Dermis microvascular lymphatic vessel endothelial cell (primary cell): ENCODE data around the gene PDLIM4. TPM values are rescaled to one million over a fixed set of nuclear protein-coding genes. Genes with fewer than 3 reads are reported as not detected.
A peak's percentile ranks its signal among the peaks of the same experiment; 100 is the strongest.

Experiments used
- DNase-seq, 2 donors: peaks; one replicate each; pipeline versions ENCODE4 v3.0.0 to v3.0.0-alpha.2; 2010; ENCODE audit warnings: low read depth in 2 of 2
- total RNA-seq: library from RNA; depleted of rRNA; stranded (reverse); fragments of >200 nt; gene quantifications from 2 replicates; pipeline ENCODE4 v1.2.1, GENCODE V29; 2014

The PDLIM4 gene
- total RNA-seq, 1 donor from 2014 or later: 20.7 TPM

DNA sequence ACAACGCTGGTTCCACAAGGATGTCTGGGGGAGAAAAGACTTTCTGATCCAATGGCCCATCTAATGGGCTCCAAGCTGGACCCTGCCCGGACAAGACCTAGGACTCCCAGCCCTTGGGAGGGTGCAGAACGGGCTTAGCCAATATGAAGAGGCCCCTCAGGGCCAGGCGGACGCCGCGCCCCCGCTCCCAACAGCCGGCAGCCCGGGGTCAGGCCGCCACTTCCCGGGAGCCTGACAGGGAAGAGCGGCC, 30.3 kb upstream of the PDLIM4 start:
- no peak for DNase-seq

DNA sequence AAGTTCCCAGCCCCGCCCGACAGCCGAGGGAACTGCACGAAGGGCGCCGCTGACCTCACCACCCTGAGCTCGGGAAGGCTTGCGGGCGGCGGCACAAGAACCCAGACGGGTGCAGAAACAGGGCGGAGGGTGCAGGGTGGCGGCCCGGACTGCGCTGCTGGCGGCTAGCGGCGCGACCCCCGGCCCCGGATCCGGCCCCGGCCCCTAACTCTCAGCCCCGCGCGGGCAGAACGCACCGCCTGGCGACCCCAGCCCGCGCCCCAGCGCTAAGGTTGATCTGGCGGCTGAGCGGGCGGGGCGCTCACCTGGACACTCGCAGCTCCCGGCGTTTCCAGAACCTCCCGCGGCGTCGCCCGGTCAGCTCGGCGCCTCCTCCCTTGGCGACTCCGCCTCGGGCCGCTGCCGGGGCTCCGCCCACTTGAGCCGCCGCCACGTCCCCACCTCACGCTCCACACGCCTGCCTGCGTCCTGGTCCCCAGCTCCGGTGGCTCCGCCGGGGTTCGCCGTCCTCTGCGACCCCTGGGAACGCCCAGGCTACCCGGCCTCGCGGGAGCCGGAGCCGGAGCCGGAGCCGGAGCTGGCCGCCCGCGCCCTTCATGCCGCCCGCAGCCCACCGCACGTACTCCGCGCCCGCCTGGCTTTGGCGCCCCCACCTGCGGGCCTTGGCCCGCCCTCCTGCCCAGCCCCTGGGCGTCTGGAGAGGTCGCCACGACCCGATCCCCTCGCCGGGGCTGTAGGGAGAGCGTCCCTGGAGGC, 29.8 kb upstream of the PDLIM4 start, which contains the start of gene P4HA2:
Gene P4HA2 (minus strand): TSS at position 369 of the 756 bp plus-strand sequence. CDS start 9,227 bp downstream, outside the sequence.
- peak; percentile 15 to 80 for DNase-seq

DNA sequence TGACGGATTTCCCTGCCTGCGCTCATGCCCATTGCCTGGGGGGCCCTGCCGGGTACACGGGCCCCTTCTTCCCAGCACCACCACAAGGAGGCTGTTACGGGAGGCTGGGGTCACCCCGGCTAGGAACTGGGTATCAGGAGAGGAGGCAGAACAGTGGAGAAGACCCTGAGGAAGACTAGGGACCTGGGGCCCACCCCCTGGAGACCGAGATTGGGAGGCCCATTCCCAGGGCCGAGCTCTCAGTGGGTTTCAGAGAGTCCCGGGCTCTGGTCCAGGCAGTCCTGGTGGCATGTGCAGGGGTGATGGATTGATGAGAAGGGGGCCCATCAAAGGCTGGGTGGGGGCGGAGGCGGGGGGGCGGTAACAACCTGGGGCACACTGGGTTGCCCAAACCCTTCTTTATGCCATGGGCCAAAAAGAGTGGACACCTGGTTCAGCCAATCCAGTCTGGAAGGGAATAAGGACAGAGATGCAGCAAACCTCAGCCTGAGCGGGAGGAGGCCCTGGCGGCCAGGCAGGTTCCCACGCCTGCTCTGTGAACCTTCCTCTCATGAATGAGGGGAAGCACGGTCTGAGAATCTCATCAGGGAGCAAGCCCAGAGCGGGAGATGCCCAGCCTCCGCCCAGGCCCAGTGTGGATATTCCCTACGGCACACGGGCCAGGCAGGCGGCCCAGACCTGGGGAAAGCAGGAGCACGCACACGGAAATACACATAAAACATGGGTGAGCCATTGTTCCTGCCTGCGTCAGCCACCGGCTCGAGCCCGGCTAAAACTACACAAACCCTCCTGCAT, 29.1 kb upstream of the PDLIM4 start:
- DNase-seq: no peak

DNA sequence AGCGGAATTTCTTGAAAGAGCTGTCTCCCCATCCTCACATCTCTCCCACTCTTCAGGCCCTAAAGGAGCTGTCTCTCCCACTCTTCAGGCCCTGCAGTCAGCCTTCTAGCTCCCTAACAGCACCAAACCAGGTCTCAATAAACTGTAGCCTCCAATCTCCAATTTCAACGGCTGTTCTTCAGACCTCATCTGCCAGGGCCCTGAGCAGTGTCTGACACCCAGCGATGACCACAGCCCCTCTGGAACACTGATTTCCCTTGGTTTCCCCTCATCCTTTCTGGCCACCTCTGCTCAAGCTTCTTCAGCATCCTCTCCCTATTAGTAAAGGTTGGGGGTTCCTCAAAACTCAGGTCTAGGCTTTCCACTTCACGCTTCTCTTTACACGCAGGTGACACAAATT, 28.3 kb upstream of the PDLIM4 start:
- DNase-seq: no peak

DNA sequence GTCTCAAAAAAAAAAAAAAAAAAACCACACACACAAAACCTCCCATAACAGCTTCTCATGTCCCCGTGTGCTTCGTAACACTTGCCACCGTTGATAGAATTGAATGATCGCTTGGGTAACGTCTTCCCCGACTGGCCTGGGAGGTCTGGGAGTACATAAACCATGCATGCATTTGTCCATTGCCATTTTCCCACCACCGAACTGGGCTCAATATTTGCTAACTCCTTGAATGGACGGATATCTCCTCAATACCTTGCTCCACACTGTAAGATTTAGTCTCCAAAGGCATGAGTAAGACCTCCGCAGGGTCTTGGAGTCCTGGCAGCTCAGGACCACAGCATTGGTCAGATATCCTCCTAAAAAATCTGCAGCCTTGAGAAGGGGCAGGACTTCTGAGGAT, 26.6 kb upstream of the PDLIM4 start:
- DNase-seq: no peak

DNA sequence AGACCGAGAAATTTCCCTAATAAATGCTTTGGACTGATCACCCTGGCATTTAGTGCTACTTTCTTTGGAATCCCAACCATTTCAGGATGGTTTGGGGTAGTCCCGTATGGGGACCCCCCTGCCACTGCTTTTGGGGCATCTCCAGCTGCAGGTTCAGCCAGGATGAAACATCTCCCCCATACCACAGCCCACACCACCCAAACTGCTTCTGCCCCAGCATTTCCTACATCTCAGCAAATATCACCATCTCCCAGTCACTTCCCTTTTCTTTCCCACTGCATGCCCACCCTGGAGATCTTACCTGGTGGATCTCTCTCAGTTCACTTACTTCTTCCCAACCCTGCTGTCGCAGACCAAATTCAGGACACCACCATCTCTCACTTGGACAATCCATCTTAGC, 25.0 kb upstream of the PDLIM4 start:
- no peak for DNase-seq

DNA sequence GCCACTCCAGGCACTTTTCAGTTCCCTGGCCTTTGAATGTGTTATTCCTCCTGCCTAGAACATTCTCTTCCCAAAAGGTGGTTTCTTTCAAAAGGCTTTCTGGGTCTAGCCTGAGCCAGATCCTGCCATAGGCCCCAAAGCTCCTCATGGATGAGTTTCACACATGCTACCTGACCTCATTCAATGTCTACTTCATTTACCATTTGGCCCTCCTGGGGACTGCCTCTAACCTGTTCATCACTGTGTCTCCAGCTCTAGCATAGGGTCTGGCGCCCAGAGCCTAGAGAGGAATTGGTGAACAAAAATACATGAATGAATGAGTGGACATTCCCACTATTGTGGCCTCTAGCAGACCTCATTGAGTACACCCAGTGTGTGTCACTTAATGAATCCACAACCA, 24.4 kb upstream of the PDLIM4 start:
- DNase-seq: no peak

DNA sequence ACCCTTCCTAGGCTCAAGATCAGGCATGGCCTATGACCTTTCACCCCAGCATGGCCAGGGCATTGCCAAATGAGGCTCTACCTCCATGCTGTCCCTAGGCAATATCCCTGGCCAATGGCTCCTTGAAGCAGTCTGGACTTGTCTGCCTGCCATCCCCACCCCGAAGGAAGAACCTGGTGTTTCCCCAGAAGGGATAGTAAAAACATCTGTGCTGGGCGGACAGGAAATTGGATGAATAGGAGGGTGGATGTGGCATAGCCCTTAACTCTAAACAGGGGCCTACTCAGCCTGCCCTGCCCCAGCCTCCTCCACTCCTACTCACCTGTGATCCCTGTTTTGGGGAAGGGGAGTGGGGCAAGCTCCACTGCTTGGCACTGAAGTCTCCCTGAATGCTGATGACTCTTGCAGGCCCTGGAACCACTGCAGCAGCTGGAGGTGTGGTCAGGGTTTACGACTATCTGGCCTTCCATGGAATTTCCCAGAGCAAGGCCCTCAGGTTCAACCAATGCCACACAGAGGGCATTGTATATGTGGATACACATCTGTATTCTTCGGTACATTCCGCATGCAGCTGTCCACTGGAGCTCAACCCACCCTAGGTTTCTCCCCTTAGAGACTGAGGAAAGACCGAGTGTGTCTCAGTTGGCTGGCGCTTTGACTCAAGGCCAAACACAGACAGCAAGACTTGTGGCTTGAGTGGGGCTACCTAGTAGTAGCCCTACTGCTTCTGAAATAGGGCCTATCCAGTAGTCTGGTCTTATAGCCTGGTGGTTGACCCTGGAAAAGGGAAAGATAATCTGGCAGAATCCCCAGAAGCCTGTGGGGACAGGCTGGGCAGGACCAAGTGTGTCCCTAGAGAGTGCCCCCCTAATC, 23.4 kb upstream of the PDLIM4 start:
- DNase-seq: no peak

DNA sequence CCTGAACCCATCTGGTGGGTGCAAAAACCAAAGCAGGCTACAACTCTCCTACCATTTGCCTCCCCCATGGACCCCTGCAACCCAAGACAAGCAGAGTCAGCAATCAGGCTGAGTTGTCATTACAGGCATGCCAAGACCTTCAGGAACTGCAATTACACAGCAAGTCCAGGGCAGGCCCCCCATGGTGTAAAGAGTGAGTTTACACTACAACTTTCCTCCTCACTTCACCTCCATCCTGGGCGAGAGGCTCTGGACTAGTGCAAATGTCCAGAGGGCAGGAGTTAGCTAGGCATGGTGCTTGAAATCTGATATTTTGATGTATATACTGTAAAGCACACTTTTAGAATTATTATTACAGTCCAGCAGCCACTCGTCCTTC, 22.8 kb upstream of the PDLIM4 start:
- no peak for DNase-seq

DNA sequence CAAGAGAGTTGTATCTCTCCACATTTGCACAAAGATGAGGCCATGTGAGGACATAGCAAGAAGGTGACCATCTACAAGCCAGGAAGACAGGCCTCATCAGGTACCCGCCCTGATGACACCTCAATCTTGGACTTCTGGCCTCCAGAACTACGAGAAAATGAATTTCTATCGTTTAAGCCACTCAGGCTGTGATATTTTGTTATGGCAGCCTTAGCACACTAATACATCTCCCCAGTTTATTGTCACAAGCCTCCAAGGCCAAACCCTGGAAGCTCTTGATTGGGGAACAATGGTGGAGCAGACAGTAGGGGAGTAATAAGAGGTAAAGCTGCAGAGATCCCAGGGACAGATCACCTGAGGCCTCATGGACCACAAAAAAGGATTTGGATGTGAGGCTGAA, 22.2 kb upstream of the PDLIM4 start:
- no peak for DNase-seq

DNA sequence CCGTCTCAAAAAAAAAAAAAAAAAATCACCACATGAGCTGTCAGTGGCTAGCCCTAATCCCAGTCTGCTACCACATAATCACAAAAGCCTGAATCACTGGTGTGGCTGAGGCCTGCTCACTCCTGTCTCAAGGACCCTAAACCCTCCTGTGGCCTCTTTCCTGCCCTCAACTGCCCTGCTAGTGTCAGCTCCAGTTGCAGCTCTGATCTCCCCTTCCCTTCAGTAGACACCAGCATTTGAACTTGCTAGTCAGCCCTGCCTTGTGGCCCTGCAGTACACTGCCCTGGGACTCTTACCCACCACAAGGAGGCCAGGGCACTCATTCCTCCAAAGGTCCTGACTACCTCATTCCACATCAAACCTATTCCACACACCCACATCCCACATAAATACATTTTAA, 20.4 kb upstream of the PDLIM4 start:
- DNase-seq: no peak

DNA sequence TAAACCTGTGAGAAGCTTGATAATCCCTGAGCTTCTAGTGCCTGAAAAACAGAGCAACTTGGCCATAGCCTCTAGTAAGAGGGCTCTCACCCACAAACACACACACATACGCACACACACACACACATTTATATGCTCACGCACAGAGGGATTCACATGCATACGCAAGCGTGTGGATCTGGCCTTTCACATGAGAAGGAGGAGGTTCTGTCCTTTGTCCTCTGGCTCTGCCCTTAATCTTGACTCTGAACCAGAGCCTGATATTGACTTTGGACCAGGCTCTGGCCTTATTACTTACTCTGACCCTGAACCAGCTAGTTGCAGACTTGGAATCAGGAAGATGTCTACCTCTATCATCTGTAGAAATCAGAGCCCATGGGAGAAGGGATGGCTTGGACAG, 19.8 kb upstream of the PDLIM4 start:
- DNase-seq: no peak

DNA sequence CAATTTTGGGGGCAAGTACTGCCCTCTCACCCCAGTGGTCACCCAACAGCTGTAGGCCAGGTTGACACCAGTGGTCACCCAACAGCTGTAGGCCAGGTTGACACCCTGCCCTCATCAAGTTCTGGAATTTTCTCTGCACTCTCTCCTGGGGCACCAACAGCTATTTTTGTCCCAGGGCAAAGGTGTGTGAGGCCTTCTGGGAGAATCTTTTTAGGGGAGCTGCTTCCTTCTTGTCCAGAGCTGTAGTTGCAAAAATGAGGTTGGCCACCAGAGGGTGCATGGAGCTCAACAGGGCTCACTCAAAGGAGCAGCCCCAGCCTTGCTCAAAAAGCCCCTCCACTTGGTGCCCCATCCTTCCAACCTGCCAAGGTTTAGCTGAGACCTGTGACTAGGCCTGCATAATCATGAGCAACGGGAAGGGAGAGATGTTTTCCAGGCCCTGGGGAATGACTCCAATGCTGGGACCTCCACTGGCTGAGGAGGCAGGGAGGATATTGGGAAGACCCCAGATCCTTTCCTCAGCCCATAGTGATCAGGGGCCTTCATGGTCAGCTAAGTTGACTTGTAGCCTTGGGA, 19.2 kb upstream of the PDLIM4 start:
- DNase-seq: peak; percentile 46 to 63

DNA sequence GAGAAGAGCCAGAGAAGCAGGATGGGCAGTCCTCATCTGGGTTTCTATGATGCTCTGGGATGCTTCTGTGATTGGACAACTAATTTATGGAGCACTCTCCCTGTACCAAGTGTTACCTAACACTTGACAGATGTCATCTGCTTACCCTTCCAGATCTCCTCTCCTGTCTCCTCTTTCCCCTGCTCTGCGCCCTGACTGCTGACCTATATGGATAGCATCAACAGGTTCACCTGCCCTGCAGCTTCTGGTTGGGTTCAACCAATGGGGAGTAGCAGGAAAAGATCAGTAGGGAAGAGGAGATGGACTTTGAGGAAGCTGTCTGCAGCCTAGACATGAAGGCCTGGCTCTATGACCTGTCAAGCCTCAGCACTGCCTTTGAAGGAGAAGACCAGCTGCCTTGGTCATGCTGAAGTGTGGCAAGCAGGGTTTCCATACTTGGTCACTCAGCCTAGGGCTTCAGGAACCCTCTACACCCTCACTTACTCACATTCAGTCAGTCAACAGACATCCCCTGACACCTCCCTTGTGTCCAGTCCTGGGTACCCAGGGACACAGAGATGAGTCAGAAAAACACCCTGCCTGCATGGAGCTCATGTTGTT, 18.5 kb upstream of the PDLIM4 start:
- no peak for DNase-seq

DNA sequence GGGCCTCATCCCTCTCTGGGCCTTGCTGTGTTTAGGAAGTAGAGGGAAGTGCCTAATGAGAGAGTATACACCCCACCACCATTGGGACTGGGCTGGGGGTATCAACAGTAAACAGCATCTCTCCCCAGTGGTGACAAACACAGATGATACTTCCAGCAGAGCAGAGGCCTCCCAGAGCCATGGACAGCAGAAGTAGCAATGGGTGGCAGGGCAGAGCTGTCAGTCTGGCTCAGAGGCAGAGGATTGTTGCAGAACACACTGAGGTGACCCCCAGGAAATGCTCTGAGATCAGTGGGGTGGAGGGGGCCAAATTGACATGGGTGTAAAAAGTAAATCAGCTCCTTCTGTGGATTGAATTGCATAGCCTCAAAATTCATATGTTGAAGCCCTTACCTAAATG, 17.7 kb upstream of the PDLIM4 start:
- DNase-seq: no peak

DNA sequence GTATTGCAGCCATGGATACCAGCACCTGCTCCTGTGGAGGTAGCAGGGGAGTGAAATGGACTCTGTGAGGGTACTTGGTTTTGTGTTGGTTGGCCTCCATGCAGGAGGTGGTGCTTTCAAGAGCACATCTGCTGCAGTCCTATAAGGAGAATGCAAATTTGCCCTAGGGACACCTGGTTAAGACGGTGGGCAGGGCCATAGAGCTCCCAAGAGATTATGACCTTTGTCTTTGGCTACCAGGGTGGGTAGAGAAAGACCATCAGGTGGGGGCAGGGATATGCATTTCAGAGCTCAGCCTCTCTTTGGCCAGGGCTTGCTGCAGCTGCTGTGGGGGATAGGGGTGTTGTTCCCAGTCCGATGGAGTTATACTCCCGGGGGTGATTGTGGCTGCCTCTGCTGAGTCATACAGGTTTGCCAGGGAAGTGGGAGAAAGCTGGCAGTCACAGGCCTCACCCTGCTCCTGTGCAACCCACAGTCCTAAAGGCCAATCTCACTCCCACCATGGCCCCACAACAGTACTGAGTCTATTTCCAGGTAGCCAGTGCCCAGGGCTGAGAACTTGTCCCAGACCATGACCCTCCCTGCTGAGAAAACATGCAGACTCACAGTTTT, 14.0 kb upstream of the PDLIM4 start:
- no peak for DNase-seq

DNA sequence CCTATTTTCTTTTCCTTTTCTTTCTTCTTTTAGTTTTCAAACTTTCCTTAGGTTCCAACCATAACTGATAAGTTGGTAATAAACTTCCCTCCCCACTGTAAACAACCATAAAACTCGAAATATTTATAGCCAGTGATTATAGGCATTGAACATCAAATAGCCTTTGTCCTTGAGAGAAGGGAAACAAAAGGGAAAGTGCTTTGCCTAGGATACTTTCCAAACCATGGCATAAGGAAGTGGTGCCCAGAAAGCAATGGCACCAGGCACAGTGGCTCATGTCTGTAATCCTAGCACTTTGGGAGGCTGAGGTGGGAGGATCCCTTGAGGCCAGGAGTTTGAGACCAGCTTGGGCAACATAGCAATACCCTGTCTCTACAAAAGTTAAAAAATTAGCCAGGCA, 11.9 kb upstream of the PDLIM4 start:
- no peak for DNase-seq

DNA sequence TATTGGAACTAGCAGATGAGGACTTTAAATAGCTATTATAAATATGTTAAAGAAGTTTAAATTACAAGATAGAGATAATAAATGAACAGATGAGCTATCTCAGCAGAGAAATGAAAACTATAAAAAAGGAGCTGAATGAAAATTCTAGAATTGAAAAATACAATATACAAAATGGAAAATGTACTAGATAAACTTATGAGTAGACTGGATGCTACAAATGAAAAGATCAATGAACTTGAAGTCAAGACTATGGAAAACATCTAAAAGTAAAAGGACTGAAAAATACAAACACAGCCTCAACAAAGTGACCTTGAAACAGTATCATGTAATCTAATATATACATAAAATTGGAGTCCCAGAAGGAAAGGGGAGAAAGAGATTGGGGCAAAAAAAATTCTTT, 10.7 kb upstream of the PDLIM4 start:
- no peak for DNase-seq

DNA sequence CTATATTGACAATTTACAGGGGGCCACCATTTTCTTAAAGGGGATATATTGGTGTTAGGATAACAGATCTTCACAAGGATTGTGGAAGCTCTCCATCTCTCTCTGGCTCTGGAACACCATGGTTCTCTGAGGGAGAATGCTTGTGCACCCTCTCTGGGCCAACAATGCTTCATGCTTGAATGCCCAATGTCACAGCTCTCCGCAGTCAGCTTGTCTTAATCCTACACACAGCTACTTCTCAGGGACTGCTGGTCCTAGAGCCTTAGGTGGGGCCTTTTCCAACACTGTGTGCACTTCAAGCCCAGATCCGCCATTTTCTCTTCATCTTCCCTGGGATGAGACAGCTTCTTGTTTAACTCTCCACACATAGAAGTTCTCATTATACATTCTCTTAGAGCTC, 6.9 kb upstream of the PDLIM4 start:
- DNase-seq: no peak

DNA sequence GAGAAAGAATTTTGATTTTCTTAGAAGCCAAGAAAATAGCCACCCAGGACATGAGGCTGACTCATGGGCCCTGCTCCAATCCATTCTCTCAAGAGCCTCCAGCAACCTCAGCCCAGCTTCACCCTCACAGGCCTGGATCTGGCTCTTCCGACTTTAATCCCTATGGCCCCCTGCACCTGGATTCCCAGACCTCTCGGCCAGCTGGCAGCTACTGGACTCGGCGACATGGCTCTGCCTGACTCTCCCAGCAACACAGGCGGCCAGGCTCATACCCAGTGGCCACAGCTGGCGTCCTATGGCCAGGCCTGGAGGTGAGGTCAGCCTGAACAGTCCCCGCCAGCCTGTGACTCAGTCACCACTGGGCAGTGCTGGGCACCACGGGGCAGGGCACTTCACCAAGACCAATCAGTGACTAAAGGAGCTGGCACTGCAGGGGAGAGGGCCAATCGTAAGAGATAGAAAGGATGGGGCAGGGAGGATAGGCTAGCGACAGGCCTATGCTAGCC, 6.2 kb upstream of the PDLIM4 start:
- DNase-seq: no peak

DNA sequence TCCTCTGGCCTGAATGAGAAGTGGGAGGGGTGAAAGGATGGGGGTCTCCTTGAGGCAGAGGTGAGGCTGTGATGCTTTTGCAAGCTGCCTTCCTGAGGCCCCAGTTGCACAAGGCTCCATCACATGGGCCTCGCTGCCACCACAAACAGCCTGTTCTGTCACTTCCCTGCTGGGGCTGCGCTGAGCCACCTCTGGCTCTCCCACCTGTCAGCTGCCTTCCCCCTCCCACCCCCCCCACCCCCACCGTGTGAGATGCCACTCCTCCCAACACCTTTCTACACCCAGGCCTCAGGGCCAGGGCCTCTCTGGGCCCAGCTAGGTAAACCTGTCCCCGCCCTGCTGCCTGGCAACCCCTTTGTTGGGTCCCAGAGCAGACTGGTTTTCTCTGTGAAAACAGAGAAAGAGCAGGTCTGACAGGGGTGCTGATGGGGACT, 4.5 kb upstream of the PDLIM4 start:
- DNase-seq: no peak
